HCT116 (cell line): ENCODE measurements around the gene AOPEP. TPM values are rescaled to one million over a fixed set of nuclear protein-coding genes. Genes with fewer than 3 reads are reported as not detected.

Source experiments
- ATAC-seq: fragments of 200-7000 bp; cut with Tn5 transposase; 2 replicates; pipeline ENCODE4 v1.9.1; 2020; ENCODE audit warnings: mild to moderate bottlenecking, moderate library complexity
- BruUV-seq: library from RNA; stranded (reverse); fragments of 400-500 nt; replicated peaks from 2 replicates; lab custom pipeline; 2021; lab: Mats Ljungman, UMichigan
- CTCF ChIA-PET: fragments of 300-600 bp; sonication (Branson Sonifier 250); formaldehyde crosslinking; loops from one replicate; lab custom pipeline; 2021; ENCODE audit warnings: antibody characterized with exemption; lab: Charles Lee
- POLR2A ChIA-PET: fragments of 300-600, 350-600 bp; sonication (Branson Sonifier 250); formaldehyde crosslinking; loops from one replicate; lab custom pipeline; 2021; ENCODE audit warnings: antibody characterized with exemption; lab: Charles Lee
- RAD21 ChIA-PET, 2 experiments: fragments of 300-600 bp; sonication (Branson Sonifier 250); formaldehyde crosslinking; loops; one replicate each; lab custom pipeline; 2023; ENCODE audit warnings: low total read pairs in 2 of 2; ENCODE audit not compliant: uncharacterized antibody in 2 of 2, unreplicated experiment in 2 of 2, low non-redundant PET in 1 of 2; lab: Charles Lee
- DNase-seq: peaks from one replicate; pipeline ENCODE4 v3.0.0-alpha.2; 2010; ENCODE audit warnings: low read depth, low spot score
- H2AFZ ChIP-seq: fragments of 200-600 bp; shearing (Covaris generic), sonication (generic); 2 replicates; pipeline ENCODE4 v1.6.1; 2017; ENCODE audit warnings: low read depth, mixed run types, mixed read lengths, antibody characterized with exemption, low read length; ENCODE audit not compliant: poor library complexity, severe bottlenecking
- H3K27ac ChIP-seq: 2 replicates; pipeline ENCODE4 v1.5.1; 2012; ENCODE audit warnings: low read depth, low read length
- H3K27me3 ChIP-seq: fragments of 200-600 bp; sonication (generic); 2 replicates; pipeline ENCODE4 v1.6.1; 2016; ENCODE audit warnings: mixed run types, low read length, mixed read lengths; ENCODE audit not compliant: insufficient read depth
- H3K36me3 ChIP-seq, 2 experiments: fragments of 200-500 bp in 1 of 2; fragments of 200-600 bp in 1 of 2; sonication (Bioruptor generic) in 1 of 2; sonication (generic) in 1 of 2; 2 replicates each; pipeline versions ENCODE4 v1.5.1 to v1.6.1; 2014 to 2016; ENCODE audit warnings: low read length in 2 of 2, inconsistent platforms in 1 of 2, mixed read lengths in 1 of 2, mixed run types in 1 of 2; ENCODE audit not compliant: insufficient read depth in 2 of 2, control insufficient read depth in 1 of 2
- H3K4me1 ChIP-seq, 2 experiments: fragments of 200-600 bp in 1 of 2; sonication (generic) in 1 of 2; 2 replicates each; pipeline versions ENCODE4 v1.5.1 to v1.6.1; 2012 to 2017; ENCODE audit warnings: low read length in 2 of 2, inconsistent platforms in 1 of 2, mild to moderate bottlenecking in 1 of 2, mixed read lengths in 1 of 2, mixed run types in 1 of 2, moderate library complexity in 1 of 2; ENCODE audit not compliant: insufficient read depth in 2 of 2, control insufficient read depth in 1 of 2
- H3K4me2 ChIP-seq: fragments of 200-600 bp; sonication (generic); 2 replicates; pipeline ENCODE4 v1.6.1; 2017; ENCODE audit warnings: mixed run types, low read length, mixed read lengths
- H3K4me3 ChIP-seq, 2 experiments: fragments of 200-600 bp in 1 of 2; sonication (generic) in 1 of 2; replicated peaks in 1 of 2; 2 replicates each; pipeline ENCODE4 v1.5.1; 2011 to 2016; ENCODE audit warnings: low read length in 2 of 2, control low read depth in 1 of 2, low read depth in 1 of 2, mild to moderate bottlenecking in 1 of 2, mixed read lengths in 1 of 2, mixed run types in 1 of 2
- H3K79me2 ChIP-seq: fragments of 200-600 bp; sonication (generic); 2 replicates; pipeline ENCODE4 v1.6.1; 2017; ENCODE audit warnings: mild to moderate bottlenecking, mixed run types, low read length, moderate library complexity, mixed read lengths; ENCODE audit not compliant: insufficient read depth
- H3K9ac ChIP-seq: fragments of 200-600 bp; sonication (generic); 2 replicates; pipeline ENCODE4 v1.6.1; 2016; ENCODE audit warnings: low read length, mixed read lengths
- H3K9me2 ChIP-seq: fragments of 200-600 bp; sonication (generic), shearing (Covaris generic); 2 replicates; pipeline ENCODE4 v1.6.1; 2017; ENCODE audit warnings: mixed run types, mild to moderate bottlenecking, moderate library complexity; ENCODE audit not compliant: insufficient read depth
- H3K9me3 ChIP-seq, 2 experiments: fragments of 200-500 bp in 1 of 2; fragments of 200-600 bp in 1 of 2; sonication (Bioruptor generic) in 1 of 2; sonication (generic) in 1 of 2; 2 replicates each; pipeline ENCODE4 v1.6.1; 2014 to 2017; ENCODE audit warnings: low read length in 2 of 2, mixed read lengths in 2 of 2, inconsistent platforms in 1 of 2, low read depth in 1 of 2, mild to moderate bottlenecking in 1 of 2, mixed run types in 1 of 2, moderate library complexity in 1 of 2; ENCODE audit not compliant: control insufficient read depth in 1 of 2, insufficient read depth in 1 of 2
- H4K20me1 ChIP-seq: fragments of 200-600 bp; sonication (generic), shearing (Covaris generic); 2 replicates; pipeline ENCODE4 v1.6.1; 2017; ENCODE audit warnings: mixed run types, mild to moderate bottlenecking, moderate library complexity; ENCODE audit not compliant: insufficient read depth
- CEBPB ChIP-seq: IDR thresholded peaks from 2 replicates; pipeline ENCODE4 v1.6.1; 2012; ENCODE audit warnings: low read depth
- FOSL1 ChIP-seq: IDR thresholded peaks from 2 replicates; pipeline ENCODE4 v1.6.1; 2012; ENCODE audit warnings: low read depth
- POLR2AphosphoS5 ChIP-seq: IDR thresholded peaks from 2 replicates; pipeline ENCODE4 v1.6.1; 2011; ENCODE audit warnings: mild to moderate bottlenecking, low read depth, low read length, moderate library complexity
- SRF ChIP-seq: IDR thresholded peaks from 2 replicates; pipeline ENCODE4 v1.6.1; 2012; ENCODE audit warnings: low read depth
- ZFX ChIP-seq: fragments of 450-650 bp; IDR thresholded peaks from 2 replicates; pipeline ENCODE4 v1.6.1; 2017
- intact Hi-C: fragments of 100-400 bp; cut with micrococcal nuclease; formaldehyde crosslinking; loops from 2 replicates; pipeline ENCODE4 v1.10.0; 2022
- total RNA-seq: library from RNA; stranded (reverse); gene quantifications from one replicate; pipeline ENCODE4 v1.2.1, GENCODE V29; 2021; ENCODE audit not compliant: unreplicated experiment
- TF ChIP-seq, protein P1 (sequence below): IDR thresholded peaks from 2 replicates; pipeline ENCODE4 v1.6.1; 2012; ENCODE audit warnings: low read depth
- TF ChIP-seq, protein P2 (sequence below): IDR thresholded peaks from 2 replicates; pipeline ENCODE4 v1.6.1; 2012
- TF ChIP-seq, protein P3 (sequence below): IDR thresholded peaks from 2 replicates; pipeline ENCODE4 v1.6.1; 2012

Gene AOPEP
- total RNA-seq, 1 experiment from 2014 or later = 15.1 TPM

DNA sequence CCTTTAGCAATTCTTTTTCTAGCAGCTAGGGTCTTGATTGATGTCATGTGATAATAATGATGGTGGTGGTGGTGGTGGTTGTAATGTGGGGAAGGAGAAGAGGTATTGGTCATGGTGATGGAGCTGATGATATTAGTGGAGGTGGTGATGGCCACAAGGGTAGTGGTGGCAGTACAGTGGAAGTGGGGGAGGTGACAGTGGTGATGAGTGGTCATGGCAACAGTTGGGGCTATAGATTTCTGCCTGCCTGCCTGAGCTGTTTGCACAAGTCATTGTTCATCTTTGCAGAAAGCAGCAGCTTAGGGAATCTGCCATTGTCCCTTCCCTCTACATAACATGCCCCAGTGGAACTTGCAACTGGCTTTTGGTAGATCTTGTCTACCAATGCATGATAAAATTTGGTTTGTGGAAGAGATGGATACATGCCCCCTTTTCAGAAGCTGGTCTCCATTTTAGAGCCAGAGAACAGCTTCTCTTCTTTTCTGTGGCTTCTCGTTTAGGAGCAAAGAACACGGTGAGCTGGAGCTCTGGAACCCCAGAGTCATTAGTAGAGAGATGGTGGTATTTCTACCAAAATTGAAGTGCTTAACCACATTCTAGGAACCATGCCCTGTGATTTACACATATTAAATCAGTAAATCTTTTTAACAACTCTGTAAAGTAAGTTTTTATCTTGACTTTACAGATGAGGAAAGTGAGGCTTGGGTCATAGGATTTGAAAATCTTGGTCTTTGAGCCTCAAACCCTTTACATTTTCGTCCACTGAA lies 100.3 kb downstream of the AOPEP start:
- Histone ChIP-seq H4K20me1 (no peaks in the 10 kb centered on the region), H3K9ac (no peak overlapping the region), H3K27ac (no peak overlapping the region), H2AFZ (no peak overlapping the region), H3K79me2 (no peaks in the 10 kb centered on the region), H3K36me3 (no peaks in the 10 kb centered on the region), H3K4me3 (no peak overlapping the region), H3K4me1 (peaks cover 0 to 8% of the 10 kb centered on the region in 2 experiments; a peak in 2 of 4 replicates), H3K27me3 (no peaks in the 10 kb centered on the region), H3K9me2 (no peaks in the 10 kb centered on the region), H3K4me2 (no peak overlapping the region), H3K9me3 (no peaks in the 10 kb centered on the region)
- BruUV-seq = no TSS peak
- ATAC-seq = no peak
- DNase-seq = no peak
- TF ChIP-seq SRF (no peak), POLR2AphosphoS5 (no peak), CEBPB (no peak), FOSL1 (no peak), ZFX (no peak)
- TF ChIP-seq, protein P1, sequence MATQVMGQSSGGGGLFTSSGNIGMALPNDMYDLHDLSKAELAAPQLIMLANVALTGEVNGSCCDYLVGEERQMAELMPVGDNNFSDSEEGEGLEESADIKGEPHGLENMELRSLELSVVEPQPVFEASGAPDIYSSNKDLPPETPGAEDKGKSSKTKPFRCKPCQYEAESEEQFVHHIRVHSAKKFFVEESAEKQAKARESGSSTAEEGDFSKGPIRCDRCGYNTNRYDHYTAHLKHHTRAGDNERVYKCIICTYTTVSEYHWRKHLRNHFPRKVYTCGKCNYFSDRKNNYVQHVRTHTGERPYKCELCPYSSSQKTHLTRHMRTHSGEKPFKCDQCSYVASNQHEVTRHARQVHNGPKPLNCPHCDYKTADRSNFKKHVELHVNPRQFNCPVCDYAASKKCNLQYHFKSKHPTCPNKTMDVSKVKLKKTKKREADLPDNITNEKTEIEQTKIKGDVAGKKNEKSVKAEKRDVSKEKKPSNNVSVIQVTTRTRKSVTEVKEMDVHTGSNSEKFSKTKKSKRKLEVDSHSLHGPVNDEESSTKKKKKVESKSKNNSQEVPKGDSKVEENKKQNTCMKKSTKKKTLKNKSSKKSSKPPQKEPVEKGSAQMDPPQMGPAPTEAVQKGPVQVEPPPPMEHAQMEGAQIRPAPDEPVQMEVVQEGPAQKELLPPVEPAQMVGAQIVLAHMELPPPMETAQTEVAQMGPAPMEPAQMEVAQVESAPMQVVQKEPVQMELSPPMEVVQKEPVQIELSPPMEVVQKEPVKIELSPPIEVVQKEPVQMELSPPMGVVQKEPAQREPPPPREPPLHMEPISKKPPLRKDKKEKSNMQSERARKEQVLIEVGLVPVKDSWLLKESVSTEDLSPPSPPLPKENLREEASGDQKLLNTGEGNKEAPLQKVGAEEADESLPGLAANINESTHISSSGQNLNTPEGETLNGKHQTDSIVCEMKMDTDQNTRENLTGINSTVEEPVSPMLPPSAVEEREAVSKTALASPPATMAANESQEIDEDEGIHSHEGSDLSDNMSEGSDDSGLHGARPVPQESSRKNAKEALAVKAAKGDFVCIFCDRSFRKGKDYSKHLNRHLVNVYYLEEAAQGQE = no peak
- TF ChIP-seq, protein P2, sequence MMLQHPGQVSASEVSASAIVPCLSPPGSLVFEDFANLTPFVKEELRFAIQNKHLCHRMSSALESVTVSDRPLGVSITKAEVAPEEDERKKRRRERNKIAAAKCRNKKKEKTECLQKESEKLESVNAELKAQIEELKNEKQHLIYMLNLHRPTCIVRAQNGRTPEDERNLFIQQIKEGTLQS = no peak
- TF ChIP-seq, protein P3, sequence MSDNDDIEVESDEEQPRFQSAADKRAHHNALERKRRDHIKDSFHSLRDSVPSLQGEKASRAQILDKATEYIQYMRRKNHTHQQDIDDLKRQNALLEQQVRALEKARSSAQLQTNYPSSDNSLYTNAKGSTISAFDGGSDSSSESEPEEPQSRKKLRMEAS = no peak
- ChIA-PET POLR2A (no interaction called here), CTCF (no interaction called here), RAD21 (no interaction called here)
- intact Hi-C loops = no loop called here
